Activated naive CD4-positive, alpha-beta T cell treated with anti-CD3 and anti-CD28 coated beads, Interleukin-2, amount 10 ng/mL, durations not matched to agents 7 days and 5 days (primary cell): ENCODE data around the gene IGF2BP3.
A peak's percentile ranks its signal among the peaks of the same experiment; 100 is the strongest.

Experiments used
- CTCF ChIA-PET: fragments of 350-600 bp; sonication (Branson Sonifier 250); formaldehyde crosslinking; loops from one replicate; lab custom pipeline; 2021; ENCODE audit warnings: antibody characterized with exemption; lab: Charles Lee
- DNase-seq: peaks from one replicate; pipeline ENCODE4 v3.0.0-alpha.2; 2020
- H3K27ac Mint-ChIP-seq: one replicate; pipeline ENCODE4 v1.8.0; 2021; ENCODE audit warnings: mild to moderate bottlenecking, moderate library complexity, mixed read lengths
- H3K27me3 Mint-ChIP-seq: one replicate; pipeline ENCODE4 v1.8.0; 2021; ENCODE audit warnings: mild to moderate bottlenecking, mixed read lengths
- H3K36me3 Mint-ChIP-seq: one replicate; pipeline ENCODE4 v1.8.0; 2021; ENCODE audit warnings: mixed read lengths
- H3K4me1 Mint-ChIP-seq: one replicate; pipeline ENCODE4 v1.8.0; 2021; ENCODE audit warnings: mixed read lengths
- H3K4me3 Mint-ChIP-seq: one replicate; pipeline ENCODE4 v1.8.0; 2021; ENCODE audit warnings: mild to moderate bottlenecking, moderate library complexity, mixed read lengths
- H3K9me3 Mint-ChIP-seq: one replicate; pipeline ENCODE4 v1.8.0; 2021; ENCODE audit warnings: mixed read lengths

The IGF2BP3 gene

DNA sequence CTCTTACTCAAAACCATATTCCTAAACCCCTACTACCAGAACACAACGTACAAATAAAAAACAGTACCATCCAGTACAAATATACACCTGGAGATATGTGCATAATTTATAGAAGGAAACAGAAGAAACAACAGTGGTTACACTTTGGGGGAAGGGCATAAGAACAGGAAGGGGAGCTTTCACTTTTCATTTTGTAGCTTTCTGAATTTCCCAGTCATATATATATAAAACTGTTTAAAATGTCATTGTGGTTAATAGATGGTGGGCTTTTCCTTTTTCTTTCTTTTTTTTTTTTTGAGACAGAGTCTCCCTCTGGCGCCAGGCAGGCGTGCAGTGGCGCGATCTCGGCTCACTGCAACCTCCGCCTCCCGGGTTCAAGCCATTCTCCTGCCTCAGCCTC lies 124.0 kb downstream of the IGF2BP3 start:
- DNase-seq, result no peak
- peak overlapping the region; percentile 64 for H3K27ac Mint-ChIP-seq
- peaks cover 29% of the 10 kb centered on the region for H3K4me1 Mint-ChIP-seq
- no peaks in the 10 kb centered on the region for H3K9me3 Mint-ChIP-seq
- H3K4me3 Mint-ChIP-seq, result peak overlapping the region; percentile 65
- peaks cover 4% of the 10 kb centered on the region for H3K27me3 Mint-ChIP-seq
- CTCF ChIA-PET, result interaction anchor here (0.7 to 3.5 kb wide), 4 partner anchors 12 to 73 kb away, joined by 3 to 17 read pairs (median 8); no protein-coding TSS in a partner anchor
- peaks cover 2% of the 10 kb centered on the region for H3K36me3 Mint-ChIP-seq

GRCh38 chr7:23345601-23346000 lies 124.7 kb downstream of the IGF2BP3 start:
- no peaks in the 10 kb centered on the region for H3K9me3 Mint-ChIP-seq
- H3K27ac Mint-ChIP-seq, result peak overlapping the region; percentile 64
- DNase-seq, result no peak
- peaks cover 29% of the 10 kb centered on the region for H3K4me1 Mint-ChIP-seq
- no peaks in the 10 kb centered on the region for H3K27me3 Mint-ChIP-seq
- peaks cover 2% of the 10 kb centered on the region for H3K36me3 Mint-ChIP-seq
- CTCF ChIA-PET, result interaction anchor here (0.7 to 3.5 kb wide), 4 partner anchors 13 to 73 kb away, joined by 3 to 17 read pairs (median 8); no protein-coding TSS in a partner anchor
- H3K4me3 Mint-ChIP-seq, result no peak overlapping the region

- Mint-ChIP-seq H3K36me3 (peaks cover 2% of the 10 kb centered on the region), H3K9me3 (no peaks in the 10 kb centered on the region), H3K4me1 (peaks cover 29% of the 10 kb centered on the region), H3K4me3 (no peak overlapping the region), H3K27me3 (peaks cover 5% of the 10 kb centered on the region), H3K27ac (no peak overlapping the region)
- no peak for DNase-seq
- CTCF ChIA-PET, result interaction anchor here (0.6 to 3.5 kb wide), 4 partner anchors 11 to 71 kb away, joined by 3 to 17 read pairs (median 4); no protein-coding TSS in a partner anchor
These were observed 126.3 kb downstream of the IGF2BP3 start for GRCh38 chr7:23343806-23344475.

GRCh38 chr7:23343102-23343501 lies 127.2 kb downstream of the IGF2BP3 start:
- no peak overlapping the region for H3K27ac Mint-ChIP-seq
- no peak overlapping the region for H3K4me3 Mint-ChIP-seq
- H3K36me3 Mint-ChIP-seq, result peaks cover 2% of the 10 kb centered on the region
- peaks cover 8% of the 10 kb centered on the region for H3K27me3 Mint-ChIP-seq
- CTCF ChIA-PET, result interaction anchor here (0.6 to 3.5 kb wide), 4 partner anchors 10 to 70 kb away, joined by 3 to 17 read pairs (median 4); no protein-coding TSS in a partner anchor
- no peaks in the 10 kb centered on the region for H3K9me3 Mint-ChIP-seq
- H3K4me1 Mint-ChIP-seq, result peaks cover 29% of the 10 kb centered on the region
- DNase-seq, result no peak

DNA sequence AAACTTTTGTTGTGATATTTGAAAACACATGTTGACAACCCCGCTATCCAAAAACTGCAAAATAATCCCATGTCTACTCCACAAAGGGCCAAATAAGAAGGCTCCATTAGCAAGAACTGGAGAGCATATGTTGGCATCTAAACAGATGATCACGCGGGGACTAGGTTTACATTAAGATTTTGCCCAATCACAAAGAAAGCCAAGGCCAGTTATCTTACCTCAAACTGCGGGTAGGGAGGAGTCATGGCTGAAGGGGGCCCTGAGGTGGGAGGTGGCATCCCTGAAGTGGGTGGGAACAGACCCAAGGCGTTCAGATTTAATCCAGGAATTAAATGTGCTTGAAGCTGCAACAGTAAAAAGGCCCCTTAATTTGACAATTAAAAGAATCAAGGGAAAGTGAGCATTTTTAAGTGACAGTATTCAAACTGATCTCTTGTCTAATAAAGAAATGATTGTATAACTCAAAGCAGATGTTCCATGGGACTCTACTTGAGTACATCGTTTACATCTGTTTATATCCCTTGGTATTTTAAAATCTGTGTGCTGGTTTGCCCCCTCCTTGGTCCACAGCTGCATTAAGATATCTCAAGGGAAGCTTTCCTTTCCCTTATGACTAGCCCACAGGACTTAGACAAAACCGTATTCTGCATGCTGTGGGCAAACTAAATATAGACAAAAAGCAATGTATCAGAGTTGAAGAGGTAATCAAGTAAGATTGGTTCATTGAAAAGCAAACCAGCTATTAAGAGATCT lies 128.3 kb downstream of the IGF2BP3 start:
- no peak for DNase-seq
- Mint-ChIP-seq H3K4me3 (no peak overlapping the region), H3K27me3 (peaks cover 15% of the 10 kb centered on the region), H3K36me3 (no peaks in the 10 kb centered on the region), H3K4me1 (peaks cover 20% of the 10 kb centered on the region), H3K9me3 (no peaks in the 10 kb centered on the region), H3K27ac (no peak overlapping the region)
- CTCF ChIA-PET, result no interaction called here

- Mint-ChIP-seq H3K27ac (no peak overlapping the region), H3K9me3 (no peaks in the 10 kb centered on the region), H3K27me3 (peaks cover 31% of the 10 kb centered on the region), H3K36me3 (no peaks in the 10 kb centered on the region), H3K4me1 (no peaks in the 10 kb centered on the region), H3K4me3 (no peak overlapping the region)
- CTCF ChIA-PET, result no interaction called here
- no peak for DNase-seq
These were observed 131.4 kb downstream of the IGF2BP3 start for GRCh38 chr7:23338863-23339262.

DNA sequence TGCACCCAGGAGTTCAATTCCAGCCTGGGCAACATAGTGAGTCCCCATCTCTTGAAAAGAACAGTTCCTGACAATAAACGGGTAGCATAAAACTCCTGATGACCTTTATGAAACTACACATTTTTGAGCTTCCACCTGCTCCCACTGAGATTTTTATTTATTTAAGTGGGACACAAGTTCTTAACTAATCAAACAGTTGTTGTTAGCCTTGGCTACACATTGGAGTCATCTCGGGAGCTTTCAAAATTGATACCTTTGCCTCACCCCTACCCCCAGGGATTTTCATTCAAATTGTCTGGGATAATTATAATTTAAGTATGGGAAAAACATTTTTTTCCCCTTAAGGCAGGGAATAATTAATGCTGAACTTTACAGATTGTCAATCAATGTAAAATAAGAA lies 131.9 kb downstream of the IGF2BP3 start:
- no peaks in the 10 kb centered on the region for H3K36me3 Mint-ChIP-seq
- H3K4me1 Mint-ChIP-seq, result no peaks in the 10 kb centered on the region
- H3K4me3 Mint-ChIP-seq, result no peak overlapping the region
- peaks cover 31% of the 10 kb centered on the region for H3K27me3 Mint-ChIP-seq
- no peaks in the 10 kb centered on the region for H3K9me3 Mint-ChIP-seq
- DNase-seq, result no peak
- no peak overlapping the region for H3K27ac Mint-ChIP-seq
- CTCF ChIA-PET, result no interaction called here

DNA sequence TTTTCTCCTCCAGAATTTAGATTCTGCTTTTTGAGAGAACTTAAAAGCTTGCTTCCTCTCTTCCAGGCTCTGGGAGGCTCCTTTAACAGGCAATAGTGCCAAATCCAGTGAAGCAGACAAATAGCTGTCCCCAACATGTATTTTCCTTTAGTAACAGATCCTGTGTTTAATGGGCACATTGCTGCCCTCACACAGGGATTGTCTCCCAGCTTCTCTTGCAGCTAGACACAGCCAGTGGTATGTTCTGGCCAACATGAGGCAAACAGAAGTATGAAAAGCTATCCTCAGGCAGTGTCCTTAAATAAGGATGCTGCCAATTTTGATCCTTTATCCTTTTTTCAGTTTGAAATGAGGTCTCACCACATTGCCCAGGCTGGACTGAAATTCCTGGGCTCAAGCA lies 132.9 kb downstream of the IGF2BP3 start:
- DNase-seq, result no peak
- CTCF ChIA-PET, result interaction anchor here (1.2 kb wide), 1 partner anchor 64 kb away, joined by 3 read pairs; no protein-coding TSS in a partner anchor
- Mint-ChIP-seq H3K4me1 (no peaks in the 10 kb centered on the region), H3K9me3 (no peaks in the 10 kb centered on the region), H3K36me3 (no peaks in the 10 kb centered on the region), H3K27ac (no peak overlapping the region), H3K27me3 (peaks cover 35% of the 10 kb centered on the region), H3K4me3 (no peak overlapping the region)

DNA sequence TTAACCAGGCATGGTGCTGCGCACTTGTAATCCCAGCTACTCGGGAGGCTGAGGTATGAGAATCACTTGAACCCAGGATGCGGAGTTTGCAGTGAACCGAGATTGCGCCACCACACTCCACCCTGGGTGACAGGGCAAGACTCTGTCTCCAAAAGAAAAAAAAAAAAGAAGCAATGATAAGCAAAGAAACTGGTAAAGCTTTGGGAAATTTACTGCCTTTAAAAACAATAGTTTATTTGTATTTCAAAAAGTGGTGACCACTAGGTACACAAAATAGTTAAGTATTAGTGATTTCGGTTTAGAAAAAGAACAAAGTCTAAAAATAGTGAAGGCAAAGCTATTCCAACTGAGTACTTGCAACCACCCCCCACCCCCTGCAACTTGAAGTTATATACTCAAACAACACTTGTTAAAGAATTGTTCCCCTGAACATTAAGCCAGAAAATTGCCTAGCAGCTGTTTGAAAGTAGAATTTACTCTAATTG lies 133.4 kb downstream of the IGF2BP3 start:
- Mint-ChIP-seq H3K9me3 (no peaks in the 10 kb centered on the region), H3K27me3 (peaks cover 36% of the 10 kb centered on the region), H3K4me3 (no peak overlapping the region), H3K36me3 (no peaks in the 10 kb centered on the region), H3K4me1 (no peaks in the 10 kb centered on the region), H3K27ac (no peak overlapping the region)
- DNase-seq, result no peak
- CTCF ChIA-PET, result interaction anchor here (1.2 kb wide), 1 partner anchor 64 kb away, joined by 3 read pairs; no protein-coding TSS in a partner anchor

- Mint-ChIP-seq H3K27ac (no peak overlapping the region), H3K4me3 (no peak overlapping the region), H3K27me3 (peaks cover 40% of the 10 kb centered on the region), H3K4me1 (no peaks in the 10 kb centered on the region), H3K36me3 (no peaks in the 10 kb centered on the region), H3K9me3 (no peaks in the 10 kb centered on the region)
- CTCF ChIA-PET, result no interaction called here
- no peak for DNase-seq
These were observed 134.2 kb downstream of the IGF2BP3 start for GRCh38 chr7:23336086-23336485.

DNA sequence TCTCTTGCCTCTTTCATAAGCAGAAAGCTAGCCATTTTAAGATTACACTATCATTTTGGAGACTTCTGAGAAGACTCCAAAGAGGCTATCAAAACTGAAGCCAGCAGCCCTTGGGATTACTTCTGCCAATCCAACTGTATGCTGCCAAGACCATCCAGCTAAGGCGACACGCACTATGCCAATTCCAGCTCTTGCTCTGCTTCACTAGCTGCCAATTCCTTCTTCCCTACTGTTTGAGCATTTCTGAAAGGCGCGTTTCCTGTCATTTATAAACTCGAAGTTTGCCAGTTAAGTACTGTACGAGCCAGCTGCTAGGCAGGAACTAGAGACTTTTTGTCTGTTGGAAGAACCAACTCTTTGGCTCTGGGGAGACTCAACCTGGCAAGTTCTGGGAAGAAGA lies 134.7 kb downstream of the IGF2BP3 start:
- no peaks in the 10 kb centered on the region for H3K9me3 Mint-ChIP-seq
- peaks cover 40% of the 10 kb centered on the region for H3K27me3 Mint-ChIP-seq
- H3K4me1 Mint-ChIP-seq, result no peaks in the 10 kb centered on the region
- no peak overlapping the region for H3K4me3 Mint-ChIP-seq
- DNase-seq, result no peak
- H3K36me3 Mint-ChIP-seq, result no peaks in the 10 kb centered on the region
- H3K27ac Mint-ChIP-seq, result no peak overlapping the region
- CTCF ChIA-PET, result no interaction called here

GRCh38 chr7:23335136-23335535 lies 135.2 kb downstream of the IGF2BP3 start:
- H3K9me3 Mint-ChIP-seq, result no peaks in the 10 kb centered on the region
- no peak overlapping the region for H3K4me3 Mint-ChIP-seq
- no peaks in the 10 kb centered on the region for H3K36me3 Mint-ChIP-seq
- no peak for DNase-seq
- no peaks in the 10 kb centered on the region for H3K4me1 Mint-ChIP-seq
- H3K27me3 Mint-ChIP-seq, result peaks cover 40% of the 10 kb centered on the region
- CTCF ChIA-PET, result no interaction called here
- H3K27ac Mint-ChIP-seq, result no peak overlapping the region

DNA sequence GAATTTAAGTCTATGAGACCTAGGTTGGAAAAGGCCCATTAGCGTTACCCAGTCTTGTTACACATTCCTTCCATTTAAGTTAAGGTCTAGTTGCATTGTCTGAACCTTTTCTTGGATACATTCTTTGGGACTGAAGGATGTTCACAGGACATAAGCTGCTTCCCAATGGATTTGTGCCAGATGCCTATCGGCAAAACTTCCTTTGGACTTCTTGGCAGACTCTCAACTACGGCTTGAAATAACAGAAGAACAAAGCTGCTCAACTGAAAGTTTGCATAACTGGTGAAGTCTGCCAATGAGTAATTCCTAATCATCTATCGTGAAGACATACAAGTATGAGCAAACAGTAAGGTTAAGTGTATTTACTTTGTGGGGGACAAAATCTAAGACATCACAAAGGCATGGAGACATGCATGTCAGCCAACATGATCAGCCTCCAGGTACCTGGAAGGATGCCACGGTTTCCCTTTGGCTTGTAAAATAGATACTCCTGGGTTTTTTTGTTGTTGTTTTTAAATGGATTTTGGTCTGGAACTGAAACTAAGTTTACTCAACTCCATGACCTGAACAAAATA lies 135.7 kb downstream of the IGF2BP3 start:
- DNase-seq, result no peak
- H3K4me3 Mint-ChIP-seq, result no peak overlapping the region
- CTCF ChIA-PET, result no interaction called here
- H3K27ac Mint-ChIP-seq, result no peak overlapping the region
- H3K27me3 Mint-ChIP-seq, result peaks cover 40% of the 10 kb centered on the region
- no peaks in the 10 kb centered on the region for H3K4me1 Mint-ChIP-seq
- H3K9me3 Mint-ChIP-seq, result no peaks in the 10 kb centered on the region
- no peaks in the 10 kb centered on the region for H3K36me3 Mint-ChIP-seq

- Mint-ChIP-seq H3K36me3 (no peaks in the 10 kb centered on the region), H3K27me3 (peaks cover 35% of the 10 kb centered on the region), H3K9me3 (no peaks in the 10 kb centered on the region), H3K4me3 (no peak overlapping the region), H3K4me1 (no peaks in the 10 kb centered on the region), H3K27ac (no peak overlapping the region)
- CTCF ChIA-PET, result no interaction called here
- DNase-seq, result no peak
These were observed 136.5 kb downstream of the IGF2BP3 start for GRCh38 chr7:23333671-23334246.
